A549 treated with DMSO at 1 μM for 4 hours (cell line): Measurements from ENCODE around the gene OR10A7. TPM values are rescaled to one million over a fixed set of nuclear protein-coding genes. Genes with fewer than 3 reads are reported as not detected.

ENCODE experiments used
- total RNA-seq: library from RNA; stranded (reverse); fragments of 200-300 nt; extraction: Qiagen RNA extraction; gene quantifications from 5 replicates; pipeline ENCODE4 v1.2.3, GENCODE V29; 2022; ENCODE audit warnings: low read depth

OR10A7 gene
- total RNA-seq = not detected in 5 replicates

DNA sequence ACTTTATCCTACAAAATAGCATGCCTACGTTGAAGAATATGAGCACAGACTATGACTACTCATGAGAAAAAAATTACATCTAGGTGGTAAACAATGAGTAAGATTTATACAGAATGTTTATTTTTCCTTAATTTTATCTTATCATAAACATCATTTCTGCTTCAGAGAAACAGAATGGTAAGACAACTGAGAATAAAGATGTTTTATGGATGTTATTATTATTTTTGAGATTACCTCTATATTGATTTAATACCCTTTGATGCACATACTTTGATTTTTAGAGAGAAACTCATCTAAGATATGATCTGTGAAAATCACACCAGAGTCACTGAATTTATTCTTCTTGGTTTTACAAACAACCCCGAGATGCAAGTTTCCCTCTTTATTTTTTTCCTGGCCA, at the start of gene OR10A7:
Gene OR10A7 (plus strand): TSS at position 301 of the 400 bp plus-strand sequence. CDS start 0 bp downstream, at position 301.

GRCh38 chr12:55244309-55244708, 23.5 kb downstream of the OR10A7 start, which contains the start of gene OR6C74:
Gene OR6C74 (plus strand): TSS chr12:55244609. CDS start chr12:55247288, 2,679 bp downstream.

Other genes with a start within 250 kb of the OR10A7 start
- not detected in 5 replicates for gene TESPA1, start 236.3 kb upstream of the OR10A7 start, total RNA-seq
- not detected in 5 replicates for gene NEUROD4, start 201.1 kb upstream of the OR10A7 start, total RNA-seq
- not detected in 5 replicates for gene OR9K2, start 94.6 kb upstream of the OR10A7 start, total RNA-seq
- not detected in 5 replicates for gene OR6C74, start 23.6 kb downstream of the OR10A7 start, total RNA-seq
- not detected in 5 replicates for gene OR6C6, start 75.5 kb downstream of the OR10A7 start, total RNA-seq
- gene OR6C1, start 93.3 kb downstream of the OR10A7 start, total RNA-seq = not detected in 5 replicates
- not detected in 5 replicates for gene OR6C3, start 109.7 kb downstream of the OR10A7 start, total RNA-seq
- gene OR6C75, start 141.9 kb downstream of the OR10A7 start, total RNA-seq = not detected in 5 replicates
- not detected in 5 replicates for gene OR6C65, start 179.5 kb downstream of the OR10A7 start, total RNA-seq
- gene OR6C76, start 205.2 kb downstream of the OR10A7 start, total RNA-seq = not detected in 5 replicates
- gene OR6C2, start 223.1 kb downstream of the OR10A7 start, total RNA-seq = not detected in 5 replicates
- not detected in 5 replicates for gene OR6C70, start 249.1 kb downstream of the OR10A7 start, total RNA-seq